ENCODE measurements around the gene ASB1.

The ASB1 gene

DNA sequence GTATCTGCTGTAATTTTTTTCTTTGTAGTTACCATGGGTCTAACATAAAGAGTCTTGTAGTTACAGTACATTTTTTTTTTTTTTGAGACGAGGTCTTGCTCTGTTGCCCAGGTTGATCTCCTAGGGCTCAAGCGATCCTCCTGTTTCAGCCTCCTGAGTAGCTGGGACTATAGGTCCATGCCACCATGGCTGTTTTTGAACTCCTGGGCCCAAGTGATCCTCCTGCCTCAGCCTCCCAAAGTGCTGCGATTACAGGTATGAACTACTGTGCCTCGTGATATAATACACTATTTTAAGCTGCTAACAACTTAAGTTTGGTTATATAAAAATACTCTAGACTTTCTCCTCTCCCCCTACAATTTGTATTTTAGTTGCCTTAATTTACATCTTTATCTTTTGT, 46.3 kb downstream of the ASB1 start:
- TF ChIP-seq ZNF565 (CRISPR knock-in tag; conservative IDR thresholded peaks at IDR 0.05; ENCODE audit: low read depth) (no peak), ESRRG (CRISPR knock-in tag; IDR thresholded peaks at IDR 0.05) (no peak), SNAI2 (CRISPR knock-in tag; IDR thresholded peaks at IDR 0.05) (no peak), ZNF8 (CRISPR knock-in tag; IDR thresholded peaks at IDR 0.05) (no peak), OSR1 (CRISPR knock-in tag; IDR thresholded peaks at IDR 0.05) (no peak), ARNTL (CRISPR knock-in tag; IDR thresholded peaks at IDR 0.05; ENCODE audit: borderline replicate concordance, low read depth) (no peak), ZNF70 (CRISPR knock-in tag; IDR thresholded peaks at IDR 0.05) (no peak), BACH2 (CRISPR knock-in tag; IDR thresholded peaks at IDR 0.05; ENCODE audit: borderline replicate concordance) (no peak), ZFP3 (CRISPR knock-in tag; IDR thresholded peaks at IDR 0.05) (no peak), ZC3H10 (CRISPR knock-in tag; IDR thresholded peaks at IDR 0.05) (no peak)
- TF ChIP-seq, protein P1, sequence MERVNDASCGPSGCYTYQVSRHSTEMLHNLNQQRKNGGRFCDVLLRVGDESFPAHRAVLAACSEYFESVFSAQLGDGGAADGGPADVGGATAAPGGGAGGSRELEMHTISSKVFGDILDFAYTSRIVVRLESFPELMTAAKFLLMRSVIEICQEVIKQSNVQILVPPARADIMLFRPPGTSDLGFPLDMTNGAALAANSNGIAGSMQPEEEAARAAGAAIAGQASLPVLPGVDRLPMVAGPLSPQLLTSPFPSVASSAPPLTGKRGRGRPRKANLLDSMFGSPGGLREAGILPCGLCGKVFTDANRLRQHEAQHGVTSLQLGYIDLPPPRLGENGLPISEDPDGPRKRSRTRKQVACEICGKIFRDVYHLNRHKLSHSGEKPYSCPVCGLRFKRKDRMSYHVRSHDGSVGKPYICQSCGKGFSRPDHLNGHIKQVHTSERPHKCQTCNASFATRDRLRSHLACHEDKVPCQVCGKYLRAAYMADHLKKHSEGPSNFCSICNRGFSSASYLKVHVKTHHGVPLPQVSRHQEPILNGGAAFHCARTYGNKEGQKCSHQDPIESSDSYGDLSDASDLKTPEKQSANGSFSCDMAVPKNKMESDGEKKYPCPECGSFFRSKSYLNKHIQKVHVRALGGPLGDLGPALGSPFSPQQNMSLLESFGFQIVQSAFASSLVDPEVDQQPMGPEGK (CRISPR knock-in tag; IDR thresholded peaks at IDR 0.05; ENCODE audit: borderline replicate concordance): no peak
- TF ChIP-seq, protein P2, sequence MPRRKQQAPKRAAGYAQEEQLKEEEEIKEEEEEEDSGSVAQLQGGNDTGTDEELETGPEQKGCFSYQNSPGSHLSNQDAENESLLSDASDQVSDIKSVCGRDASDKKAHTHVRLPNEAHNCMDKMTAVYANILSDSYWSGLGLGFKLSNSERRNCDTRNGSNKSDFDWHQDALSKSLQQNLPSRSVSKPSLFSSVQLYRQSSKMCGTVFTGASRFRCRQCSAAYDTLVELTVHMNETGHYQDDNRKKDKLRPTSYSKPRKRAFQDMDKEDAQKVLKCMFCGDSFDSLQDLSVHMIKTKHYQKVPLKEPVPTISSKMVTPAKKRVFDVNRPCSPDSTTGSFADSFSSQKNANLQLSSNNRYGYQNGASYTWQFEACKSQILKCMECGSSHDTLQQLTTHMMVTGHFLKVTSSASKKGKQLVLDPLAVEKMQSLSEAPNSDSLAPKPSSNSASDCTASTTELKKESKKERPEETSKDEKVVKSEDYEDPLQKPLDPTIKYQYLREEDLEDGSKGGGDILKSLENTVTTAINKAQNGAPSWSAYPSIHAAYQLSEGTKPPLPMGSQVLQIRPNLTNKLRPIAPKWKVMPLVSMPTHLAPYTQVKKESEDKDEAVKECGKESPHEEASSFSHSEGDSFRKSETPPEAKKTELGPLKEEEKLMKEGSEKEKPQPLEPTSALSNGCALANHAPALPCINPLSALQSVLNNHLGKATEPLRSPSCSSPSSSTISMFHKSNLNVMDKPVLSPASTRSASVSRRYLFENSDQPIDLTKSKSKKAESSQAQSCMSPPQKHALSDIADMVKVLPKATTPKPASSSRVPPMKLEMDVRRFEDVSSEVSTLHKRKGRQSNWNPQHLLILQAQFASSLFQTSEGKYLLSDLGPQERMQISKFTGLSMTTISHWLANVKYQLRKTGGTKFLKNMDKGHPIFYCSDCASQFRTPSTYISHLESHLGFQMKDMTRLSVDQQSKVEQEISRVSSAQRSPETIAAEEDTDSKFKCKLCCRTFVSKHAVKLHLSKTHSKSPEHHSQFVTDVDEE (CRISPR knock-in tag; IDR thresholded peaks at IDR 0.05): no peak
- TF ChIP-seq, protein P3, sequence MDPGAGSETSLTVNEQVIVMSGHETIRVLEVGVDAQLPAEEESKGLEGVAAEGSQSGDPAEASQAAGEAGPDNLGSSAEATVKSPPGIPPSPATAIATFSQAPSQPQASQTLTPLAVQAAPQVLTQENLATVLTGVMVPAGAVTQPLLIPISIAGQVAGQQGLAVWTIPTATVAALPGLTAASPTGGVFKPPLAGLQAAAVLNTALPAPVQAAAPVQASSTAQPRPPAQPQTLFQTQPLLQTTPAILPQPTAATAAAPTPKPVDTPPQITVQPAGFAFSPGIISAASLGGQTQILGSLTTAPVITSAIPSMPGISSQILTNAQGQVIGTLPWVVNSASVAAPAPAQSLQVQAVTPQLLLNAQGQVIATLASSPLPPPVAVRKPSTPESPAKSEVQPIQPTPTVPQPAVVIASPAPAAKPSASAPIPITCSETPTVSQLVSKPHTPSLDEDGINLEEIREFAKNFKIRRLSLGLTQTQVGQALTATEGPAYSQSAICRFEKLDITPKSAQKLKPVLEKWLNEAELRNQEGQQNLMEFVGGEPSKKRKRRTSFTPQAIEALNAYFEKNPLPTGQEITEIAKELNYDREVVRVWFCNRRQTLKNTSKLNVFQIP (CRISPR knock-in tag; IDR thresholded peaks at IDR 0.05; ENCODE audit: borderline replicate concordance, low read depth): no peak
- TF ChIP-seq, protein P4, sequence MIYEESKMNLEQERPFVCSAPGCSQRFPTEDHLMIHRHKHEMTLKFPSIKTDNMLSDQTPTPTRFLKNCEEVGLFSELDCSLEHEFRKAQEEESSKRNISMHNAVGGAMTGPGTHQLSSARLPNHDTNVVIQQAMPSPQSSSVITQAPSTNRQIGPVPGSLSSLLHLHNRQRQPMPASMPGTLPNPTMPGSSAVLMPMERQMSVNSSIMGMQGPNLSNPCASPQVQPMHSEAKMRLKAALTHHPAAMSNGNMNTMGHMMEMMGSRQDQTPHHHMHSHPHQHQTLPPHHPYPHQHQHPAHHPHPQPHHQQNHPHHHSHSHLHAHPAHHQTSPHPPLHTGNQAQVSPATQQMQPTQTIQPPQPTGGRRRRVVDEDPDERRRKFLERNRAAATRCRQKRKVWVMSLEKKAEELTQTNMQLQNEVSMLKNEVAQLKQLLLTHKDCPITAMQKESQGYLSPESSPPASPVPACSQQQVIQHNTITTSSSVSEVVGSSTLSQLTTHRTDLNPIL (CRISPR knock-in tag; IDR thresholded peaks at IDR 0.05; ENCODE audit: low read depth): no peak
- ATAC-seq: no peak

DNA sequence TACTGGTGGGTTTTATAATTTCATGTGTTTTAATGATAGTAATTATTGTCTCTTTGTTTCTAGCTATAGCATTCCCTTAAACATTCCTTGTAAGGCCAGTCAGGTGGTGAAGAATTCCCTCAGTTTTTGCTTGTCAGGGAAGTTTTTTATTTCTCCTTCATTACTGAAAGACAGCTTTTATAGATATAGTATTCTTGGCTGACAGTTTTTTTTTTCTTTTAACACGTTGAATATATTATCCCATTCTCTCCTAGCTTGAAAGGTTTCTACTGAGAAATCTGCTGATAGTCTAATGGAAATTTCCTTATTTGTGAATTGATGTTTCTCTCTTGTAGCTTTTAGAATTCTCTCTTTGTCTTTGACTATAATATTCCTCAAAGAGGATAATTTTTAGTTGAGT, 46.8 kb downstream of the ASB1 start:
- no peak for ATAC-seq
- no peak for TF ChIP-seq ZNF8 (CRISPR knock-in tag; IDR thresholded peaks at IDR 0.05)
- TF ChIP-seq, protein P5, sequence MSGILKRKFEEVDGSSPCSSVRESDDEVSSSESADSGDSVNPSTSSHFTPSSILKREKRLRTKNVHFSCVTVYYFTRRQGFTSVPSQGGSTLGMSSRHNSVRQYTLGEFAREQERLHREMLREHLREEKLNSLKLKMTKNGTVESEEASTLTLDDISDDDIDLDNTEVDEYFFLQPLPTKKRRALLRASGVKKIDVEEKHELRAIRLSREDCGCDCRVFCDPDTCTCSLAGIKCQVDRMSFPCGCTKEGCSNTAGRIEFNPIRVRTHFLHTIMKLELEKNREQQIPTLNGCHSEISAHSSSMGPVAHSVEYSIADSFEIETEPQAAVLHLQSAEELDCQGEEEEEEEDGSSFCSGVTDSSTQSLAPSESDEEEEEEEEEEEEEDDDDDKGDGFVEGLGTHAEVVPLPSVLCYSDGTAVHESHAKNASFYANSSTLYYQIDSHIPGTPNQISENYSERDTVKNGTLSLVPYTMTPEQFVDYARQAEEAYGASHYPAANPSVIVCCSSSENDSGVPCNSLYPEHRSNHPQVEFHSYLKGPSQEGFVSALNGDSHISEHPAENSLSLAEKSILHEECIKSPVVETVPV (CRISPR knock-in tag; IDR thresholded peaks at IDR 0.05): no peak
- TF ChIP-seq ARNTL (CRISPR knock-in tag; IDR thresholded peaks at IDR 0.05; ENCODE audit: borderline replicate concordance, low read depth): no peak
- no peak for TF ChIP-seq PPARA (CRISPR knock-in tag; IDR thresholded peaks at IDR 0.05; ENCODE audit: borderline replicate concordance)
- no peak for TF ChIP-seq RARB (CRISPR knock-in tag; IDR thresholded peaks at IDR 0.05)
- no peak for TF ChIP-seq TCF4 (CRISPR knock-in tag; IDR thresholded peaks at IDR 0.05; ENCODE audit: borderline replicate concordance)
- no peak for TF ChIP-seq OSR1 (CRISPR knock-in tag; IDR thresholded peaks at IDR 0.05)
- TF ChIP-seq, protein P3 (CRISPR knock-in tag; IDR thresholded peaks at IDR 0.05; ENCODE audit: borderline replicate concordance, low read depth): no peak
- no peak for TF ChIP-seq BACH2 (CRISPR knock-in tag; IDR thresholded peaks at IDR 0.05; ENCODE audit: borderline replicate concordance)
- TF ChIP-seq CSDC2 (CRISPR knock-in tag; IDR thresholded peaks at IDR 0.05): no peak
- TF ChIP-seq ZFP3 (CRISPR knock-in tag; IDR thresholded peaks at IDR 0.05): no peak
- TF ChIP-seq ZNF565 (CRISPR knock-in tag; conservative IDR thresholded peaks at IDR 0.05; ENCODE audit: low read depth): no peak
- no peak for TF ChIP-seq GLIS3 (CRISPR knock-in tag; IDR thresholded peaks at IDR 0.05)
- no peak for TF ChIP-seq ZNF70 (CRISPR knock-in tag; IDR thresholded peaks at IDR 0.05)
- no peak for TF ChIP-seq ESRRG (CRISPR knock-in tag; IDR thresholded peaks at IDR 0.05)
- TF ChIP-seq, protein P4 (CRISPR knock-in tag; IDR thresholded peaks at IDR 0.05; ENCODE audit: low read depth): no peak
